DOHH2 (cell line): Measurements from ENCODE around the gene HOXC5.

Experiments
- H3F3A ChIP-seq: fragments of 200-600 bp; sonication (generic), shearing (Covaris generic); 2 replicates; pipeline ENCODE4 v1.6.0; 2016; ENCODE audit warnings: antibody characterized with exemption, mild to moderate bottlenecking; ENCODE audit not compliant: control insufficient read depth, insufficient read depth
- H3K27ac ChIP-seq: fragments of 200-600 bp; sonication (generic); 2 replicates; pipeline ENCODE4 v1.5.1; 2014; ENCODE audit warnings: low read depth, mild to moderate bottlenecking, low read length, moderate library complexity
- H3K27me3 ChIP-seq: fragments of 200-600 bp; sonication (generic); 2 replicates; pipeline ENCODE4 v1.6.1; 2014; ENCODE audit warnings: mild to moderate bottlenecking, low read length, mixed read lengths; ENCODE audit not compliant: control insufficient read depth
- H3K36me3 ChIP-seq: fragments of 200-600 bp; sonication (generic); 2 replicates; pipeline ENCODE4 v1.6.1; 2014; ENCODE audit warnings: mild to moderate bottlenecking, low read length, moderate library complexity, mixed read lengths; ENCODE audit not compliant: control insufficient read depth
- H3K4me1 ChIP-seq: fragments of 200-600 bp; sonication (generic); 2 replicates; pipeline ENCODE4 v1.6.1; 2014; ENCODE audit warnings: mild to moderate bottlenecking, low read length, mixed read lengths; ENCODE audit not compliant: control insufficient read depth
- H3K4me2 ChIP-seq: fragments of 200-600 bp; sonication (generic); 2 replicates; pipeline ENCODE4 v1.6.0; 2014; ENCODE audit warnings: mild to moderate bottlenecking, low read length, moderate library complexity
- H3K4me3 ChIP-seq: fragments of 200-600 bp; sonication (generic); 2 replicates; pipeline ENCODE4 v1.5.1; 2014; ENCODE audit warnings: mild to moderate bottlenecking, low read length, mixed read lengths
- H3K79me2 ChIP-seq: fragments of 200-600 bp; sonication (generic); 2 replicates; pipeline ENCODE4 v1.6.1; 2014; ENCODE audit warnings: mild to moderate bottlenecking, low read length, mixed read lengths; ENCODE audit not compliant: control insufficient read depth
- H3K9me2 ChIP-seq: fragments of 200-600 bp; sonication (generic); replicated peaks from 2 replicates; pipeline ENCODE4 v1.6.1; 2014; ENCODE audit warnings: mild to moderate bottlenecking, low read length, mixed read lengths; ENCODE audit not compliant: control insufficient read depth
- H3K9me3 ChIP-seq: fragments of 200-600 bp; sonication (generic); 2 replicates; pipeline ENCODE4 v1.6.1; 2014; ENCODE audit warnings: antibody characterized with exemption, low read length, mixed read lengths; ENCODE audit not compliant: control insufficient read depth, insufficient read depth
- H4K20me1 ChIP-seq: fragments of 200-600 bp; sonication (generic); 2 replicates; pipeline ENCODE4 v1.6.0; 2014; ENCODE audit warnings: low read depth, mild to moderate bottlenecking, antibody characterized with exemption, low read length, moderate library complexity; ENCODE audit not compliant: control insufficient read depth, insufficient read depth
- EZH2phosphoT487 ChIP-seq: fragments of 200-600 bp; sonication (generic); IDR thresholded peaks from 2 replicates; pipeline ENCODE4 v1.6.1; 2017; ENCODE audit warnings: borderline replicate concordance, mild to moderate bottlenecking, antibody characterized with exemption, low read length, moderate library complexity, mixed read lengths
- TF ChIP-seq, protein P1 (sequence below): fragments of 200-600 bp; sonication (generic); IDR thresholded peaks from one replicate; pipeline ENCODE4 v1.5.1; 2014; ENCODE audit warnings: antibody characterized with exemption, mild to moderate bottlenecking, low read depth, low read length; ENCODE audit not compliant: poor library complexity, severe bottlenecking

HOXC5 gene

DNA sequence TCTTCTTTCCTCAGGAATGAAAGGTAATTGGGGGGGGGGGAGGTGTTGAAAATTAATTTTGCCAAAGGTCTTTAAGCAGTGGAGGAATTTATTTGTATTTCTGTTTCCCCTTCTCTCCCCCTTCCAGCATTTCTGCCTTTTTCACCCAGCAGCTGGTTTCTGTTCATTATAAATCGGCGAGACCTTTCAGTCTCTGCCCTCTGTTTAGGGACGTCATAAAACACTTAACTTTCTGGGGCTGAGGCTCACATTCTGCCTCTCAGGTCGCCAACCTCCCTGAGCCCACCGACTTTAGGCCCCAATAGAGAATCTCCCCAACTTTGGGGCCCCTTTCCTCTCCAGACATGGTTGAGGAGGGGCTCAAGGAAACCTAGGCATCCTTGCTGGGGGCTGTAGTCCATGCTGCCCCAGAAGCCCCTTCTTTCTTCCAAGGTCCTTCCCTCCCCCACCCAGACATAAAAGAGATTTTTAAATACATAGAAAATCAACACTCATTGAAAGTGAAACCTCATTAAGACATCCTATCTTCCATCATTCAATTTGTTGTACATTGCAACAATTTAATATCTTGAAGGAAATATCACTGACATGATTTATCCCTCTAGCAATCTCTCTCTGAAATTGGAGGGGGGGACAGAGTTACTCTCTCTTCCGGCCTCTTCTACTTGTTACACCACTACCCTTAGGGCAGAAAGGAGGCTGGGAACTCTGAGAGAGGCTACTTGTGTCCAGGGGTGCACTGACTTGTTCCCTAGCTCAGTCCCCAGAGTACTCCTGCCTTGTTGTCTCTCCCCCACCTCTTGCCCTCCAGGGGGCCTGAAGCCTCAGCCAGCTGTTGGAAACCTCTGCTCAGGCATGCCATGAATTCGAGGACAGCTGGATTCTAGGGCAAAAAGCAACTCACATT, 7.1 kb upstream of the HOXC5 start:
- Histone ChIP-seq H3K27ac (no peak overlapping the region), H3K4me2 (no peak overlapping the region), H3K4me3 (no peak overlapping the region), H3K9me3 (no peaks in the 10 kb centered on the region), H3F3A (0 out of 2 replicates have a peak, but pooled peaks cover 2% of the 10 kb centered on the region), H3K36me3 (no peaks in the 10 kb centered on the region), H3K27me3 (peaks cover 61% of the 10 kb centered on the region), H3K79me2 (no peaks in the 10 kb centered on the region), H4K20me1 (no peaks in the 10 kb centered on the region), H3K9me2 (no peaks in the 10 kb centered on the region), H3K4me1 (peaks cover 22% of the 10 kb centered on the region)
- TF ChIP-seq, protein P1, sequence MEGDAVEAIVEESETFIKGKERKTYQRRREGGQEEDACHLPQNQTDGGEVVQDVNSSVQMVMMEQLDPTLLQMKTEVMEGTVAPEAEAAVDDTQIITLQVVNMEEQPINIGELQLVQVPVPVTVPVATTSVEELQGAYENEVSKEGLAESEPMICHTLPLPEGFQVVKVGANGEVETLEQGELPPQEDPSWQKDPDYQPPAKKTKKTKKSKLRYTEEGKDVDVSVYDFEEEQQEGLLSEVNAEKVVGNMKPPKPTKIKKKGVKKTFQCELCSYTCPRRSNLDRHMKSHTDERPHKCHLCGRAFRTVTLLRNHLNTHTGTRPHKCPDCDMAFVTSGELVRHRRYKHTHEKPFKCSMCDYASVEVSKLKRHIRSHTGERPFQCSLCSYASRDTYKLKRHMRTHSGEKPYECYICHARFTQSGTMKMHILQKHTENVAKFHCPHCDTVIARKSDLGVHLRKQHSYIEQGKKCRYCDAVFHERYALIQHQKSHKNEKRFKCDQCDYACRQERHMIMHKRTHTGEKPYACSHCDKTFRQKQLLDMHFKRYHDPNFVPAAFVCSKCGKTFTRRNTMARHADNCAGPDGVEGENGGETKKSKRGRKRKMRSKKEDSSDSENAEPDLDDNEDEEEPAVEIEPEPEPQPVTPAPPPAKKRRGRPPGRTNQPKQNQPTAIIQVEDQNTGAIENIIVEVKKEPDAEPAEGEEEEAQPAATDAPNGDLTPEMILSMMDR, result no peak
- no peak for TF ChIP-seq EZH2phosphoT487

GRCh38 chr12:54026640-54027441, 6.0 kb upstream of the HOXC5 start:
- H3K4me2 ChIP-seq, result no peak overlapping the region
- no peak overlapping the region for H3K4me3 ChIP-seq
- H3K79me2 ChIP-seq, result no peaks in the 10 kb centered on the region
- peaks cover 22% of the 10 kb centered on the region for H3K4me1 ChIP-seq
- no peaks in the 10 kb centered on the region for H3K36me3 ChIP-seq
- H3F3A ChIP-seq, result 0 out of 2 replicates have a peak, but pooled peaks cover 2% of the 10 kb centered on the region
- H3K9me3 ChIP-seq, result no peaks in the 10 kb centered on the region
- H3K27ac ChIP-seq, result no peak overlapping the region
- H3K9me2 ChIP-seq, result no peaks in the 10 kb centered on the region
- H3K27me3 ChIP-seq, result peaks cover 69% of the 10 kb centered on the region
- no peaks in the 10 kb centered on the region for H4K20me1 ChIP-seq
- TF ChIP-seq, protein P1, result no peak
- TF ChIP-seq EZH2phosphoT487, result no peak

GRCh38 chr12:54027442-54027786, 5.4 kb upstream of the HOXC5 start:
- Histone ChIP-seq H3K4me3 (no peak overlapping the region), H3K79me2 (no peaks in the 10 kb centered on the region), H4K20me1 (no peaks in the 10 kb centered on the region), H3K36me3 (no peaks in the 10 kb centered on the region), H3K9me3 (no peaks in the 10 kb centered on the region), H3F3A (0 out of 2 replicates have a peak, but pooled peaks cover under 1% of the 10 kb centered on the region), H3K4me2 (no peak overlapping the region), H3K9me2 (no peaks in the 10 kb centered on the region), H3K27me3 (peaks cover 69% of the 10 kb centered on the region), H3K4me1 (peaks cover 22% of the 10 kb centered on the region), H3K27ac (no peak overlapping the region)
- TF ChIP-seq, protein P1, result no peak
- no peak for TF ChIP-seq EZH2phosphoT487
